Calu3 (cell line): ENCODE results near the gene CHMP5. TPM values are rescaled to one million over a fixed set of nuclear protein-coding genes. Genes with fewer than 3 reads are reported as not detected.
A peak's percentile ranks its signal among the peaks of the same experiment; 100 is the strongest.

ENCODE experiments used
- BruUV-seq: library from RNA; stranded (reverse); fragments of 400-500 nt; replicated peaks from 2 replicates; lab custom pipeline; 2021; lab: Mats Ljungman, UMichigan
- CTCF ChIA-PET: fragments of 300-600 bp; sonication (Branson Sonifier 250); formaldehyde crosslinking; loops from one replicate; lab custom pipeline; 2022; ENCODE audit warnings: antibody characterized with exemption; lab: Charles Lee
- DNase-seq: peaks from one replicate; pipeline ENCODE4 v3.0.0; 2022
- H3K27ac Mint-ChIP-seq: one replicate; pipeline ENCODE4 v1.8.0; 2022; ENCODE audit warnings: mixed read lengths; ENCODE audit not compliant: unreplicated experiment
- H3K27me3 Mint-ChIP-seq: one replicate; pipeline ENCODE4 v1.8.0; 2022; ENCODE audit warnings: mixed read lengths; ENCODE audit not compliant: unreplicated experiment
- H3K36me3 Mint-ChIP-seq: one replicate; pipeline ENCODE4 v1.8.0; 2022; ENCODE audit warnings: mild to moderate bottlenecking, moderate library complexity, mixed read lengths; ENCODE audit not compliant: insufficient read depth, unreplicated experiment
- H3K4me1 Mint-ChIP-seq: one replicate; pipeline ENCODE4 v1.8.0; 2022; ENCODE audit warnings: mild to moderate bottlenecking, low read depth, mixed read lengths; ENCODE audit not compliant: unreplicated experiment
- H3K4me3 Mint-ChIP-seq: one replicate; pipeline ENCODE4 v1.8.0; 2022; ENCODE audit warnings: mild to moderate bottlenecking, low read depth, moderate library complexity, mixed read lengths; ENCODE audit not compliant: unreplicated experiment
- H3K9me3 Mint-ChIP-seq: one replicate; pipeline ENCODE4 v1.8.0; 2022; ENCODE audit warnings: low read depth, mixed read lengths; ENCODE audit not compliant: unreplicated experiment
- intact Hi-C: fragments of 100-400 bp; cut with micrococcal nuclease; formaldehyde crosslinking; loops from one replicate; pipeline ENCODE4 v1.10.0; 2022; ENCODE audit not compliant: unreplicated experiment
- total RNA-seq: library from RNA; stranded (reverse); gene quantifications from 2 replicates; pipeline ENCODE4 v1.2.3, GENCODE V29; 2022
- TF ChIP-seq, protein P1 (sequence below): fragments of 200-600 bp; IDR thresholded peaks from one replicate; pipeline ENCODE4 v1.8.0; 2022; ENCODE audit warnings: antibody characterized with exemption; ENCODE audit not compliant: unreplicated experiment

The CHMP5 gene
- total RNA-seq, 1 experiment from 2014 or later: 49.6 TPM

- no peaks in the 10 kb centered on the region for H3K4me1 Mint-ChIP-seq
- intact Hi-C loops: no loop called here
- no peak overlapping the region for H3K27ac Mint-ChIP-seq
- no peaks in the 10 kb centered on the region for H3K27me3 Mint-ChIP-seq
- no peak for DNase-seq
- CTCF ChIA-PET: no interaction called here
- no peak overlapping the region for H3K4me3 Mint-ChIP-seq
- TF ChIP-seq, protein P1, sequence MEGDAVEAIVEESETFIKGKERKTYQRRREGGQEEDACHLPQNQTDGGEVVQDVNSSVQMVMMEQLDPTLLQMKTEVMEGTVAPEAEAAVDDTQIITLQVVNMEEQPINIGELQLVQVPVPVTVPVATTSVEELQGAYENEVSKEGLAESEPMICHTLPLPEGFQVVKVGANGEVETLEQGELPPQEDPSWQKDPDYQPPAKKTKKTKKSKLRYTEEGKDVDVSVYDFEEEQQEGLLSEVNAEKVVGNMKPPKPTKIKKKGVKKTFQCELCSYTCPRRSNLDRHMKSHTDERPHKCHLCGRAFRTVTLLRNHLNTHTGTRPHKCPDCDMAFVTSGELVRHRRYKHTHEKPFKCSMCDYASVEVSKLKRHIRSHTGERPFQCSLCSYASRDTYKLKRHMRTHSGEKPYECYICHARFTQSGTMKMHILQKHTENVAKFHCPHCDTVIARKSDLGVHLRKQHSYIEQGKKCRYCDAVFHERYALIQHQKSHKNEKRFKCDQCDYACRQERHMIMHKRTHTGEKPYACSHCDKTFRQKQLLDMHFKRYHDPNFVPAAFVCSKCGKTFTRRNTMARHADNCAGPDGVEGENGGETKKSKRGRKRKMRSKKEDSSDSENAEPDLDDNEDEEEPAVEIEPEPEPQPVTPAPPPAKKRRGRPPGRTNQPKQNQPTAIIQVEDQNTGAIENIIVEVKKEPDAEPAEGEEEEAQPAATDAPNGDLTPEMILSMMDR: no peak
- no TSS peak for BruUV-seq
- no peaks in the 10 kb centered on the region for H3K9me3 Mint-ChIP-seq
- H3K36me3 Mint-ChIP-seq: peaks cover 26% of the 10 kb centered on the region
These were observed 12.6 kb downstream of the CHMP5 start for GRCh38 chr9:33277484-33277883.

DNA sequence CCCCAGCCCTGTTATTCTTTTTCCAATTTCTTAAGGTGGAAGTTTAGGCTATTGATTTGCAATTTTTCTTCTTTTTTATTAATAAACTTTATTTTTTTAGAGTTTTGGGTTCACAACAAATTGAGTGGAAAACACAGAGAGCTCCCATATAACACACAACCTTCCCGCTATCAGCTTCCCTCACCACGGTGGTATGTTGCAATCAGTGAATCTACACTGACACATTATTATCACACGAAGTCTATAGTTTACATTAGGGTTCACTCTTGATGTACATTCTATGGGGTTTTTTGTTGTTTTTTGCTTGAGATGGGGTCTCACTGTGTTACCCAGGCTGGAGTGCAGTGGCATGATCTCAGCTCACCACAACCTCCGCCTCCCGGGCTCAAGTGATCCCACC is 20.7 kb downstream of the CHMP5 start:
- H3K9me3 Mint-ChIP-seq: no peaks in the 10 kb centered on the region
- no peaks in the 10 kb centered on the region for H3K27me3 Mint-ChIP-seq
- no peak overlapping the region for H3K4me3 Mint-ChIP-seq
- intact Hi-C loops: loop anchor here (5.0 kb wide), 1 partner anchor 187 kb away; the partner anchor contains the start of gene NOL6
- H3K36me3 Mint-ChIP-seq: peaks cover 8% of the 10 kb centered on the region
- no peak overlapping the region for H3K27ac Mint-ChIP-seq
- DNase-seq: no peak
- TF ChIP-seq, protein P1: no peak
- CTCF ChIA-PET: no interaction called here
- BruUV-seq: no TSS peak
- no peaks in the 10 kb centered on the region for H3K4me1 Mint-ChIP-seq

- Mint-ChIP-seq H3K4me1 (peaks cover 2% of the 10 kb centered on the region), H3K36me3 (peaks cover 20% of the 10 kb centered on the region), H3K4me3 (no peak overlapping the region), H3K27me3 (no peaks in the 10 kb centered on the region), H3K27ac (peak overlapping the region; percentile 36), H3K9me3 (no peaks in the 10 kb centered on the region)
- intact Hi-C loops: loop anchor here (5.0 kb wide), 1 partner anchor 185 kb away; the partner anchor contains the start of gene NOL6
- TF ChIP-seq, protein P1: peak; percentile 43
- BruUV-seq: no TSS peak
- CTCF ChIA-PET: interaction anchor here (1.0 to 1.6 kb wide), 2 partner anchors 53 to 179 kb away, joined by 3 read pairs; no protein-coding TSS in a partner anchor
- DNase-seq: peak; percentile 52
These were observed 22.2 kb downstream of the CHMP5 start for GRCh38 chr9:33287087-33287490.

- H3K27ac Mint-ChIP-seq: no peak overlapping the region
- peaks cover 28% of the 10 kb centered on the region for H3K36me3 Mint-ChIP-seq
- DNase-seq: no peak
- H3K4me3 Mint-ChIP-seq: no peak overlapping the region
- CTCF ChIA-PET: interaction anchor here (1.6 kb wide), 1 partner anchor 178 kb away, joined by 3 read pairs; no protein-coding TSS in a partner anchor
- no TSS peak for BruUV-seq
- intact Hi-C loops: loop anchor here (5.0 kb wide), 1 partner anchor 184 kb away; the partner anchor contains the start of gene NOL6
- H3K27me3 Mint-ChIP-seq: no peaks in the 10 kb centered on the region
- peaks cover 14% of the 10 kb centered on the region for H3K4me1 Mint-ChIP-seq
- no peaks in the 10 kb centered on the region for H3K9me3 Mint-ChIP-seq
- TF ChIP-seq, protein P1: no peak
These were observed 23.4 kb downstream of the CHMP5 start for GRCh38 chr9:33288235-33288634.
